HG02885 (cell line): Measurements from ENCODE around the gene PROK2.

Experiments used
- ATAC-seq: cut with Tn5 transposase; IDR thresholded peaks from one replicate; pipeline ENCODE4 v1.9.1; 2021; ENCODE audit warnings: mild to moderate bottlenecking; ENCODE audit not compliant: unreplicated experiment, poor library complexity

The PROK2 gene

DNA sequence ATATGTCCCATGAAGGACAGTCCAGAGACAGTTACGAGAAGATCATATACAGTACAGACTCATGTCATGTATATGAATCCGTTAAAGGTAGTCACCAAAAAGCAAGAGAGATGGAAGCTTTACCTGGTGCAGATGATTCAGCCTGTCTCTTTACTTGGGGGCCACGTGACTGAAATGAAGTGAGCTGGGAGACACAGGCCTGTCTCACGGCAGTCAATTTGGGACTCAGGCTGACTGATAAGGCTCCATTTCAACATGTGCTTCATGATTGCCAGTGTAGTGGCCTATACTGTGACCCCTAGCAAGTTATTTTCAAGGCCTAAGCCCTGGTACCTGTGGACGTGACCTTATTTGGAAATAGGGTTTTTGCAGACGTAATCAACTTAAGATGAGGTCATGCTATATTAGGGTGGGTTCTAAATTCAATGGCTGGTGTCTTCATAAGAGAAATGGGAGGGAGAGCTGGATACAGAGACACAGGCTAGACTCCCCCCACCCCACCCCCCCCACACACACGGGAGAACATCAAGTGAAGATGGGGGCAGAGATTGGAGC is 3.0 kb upstream of the PROK2 start:
- ATAC-seq: no peak

DNA sequence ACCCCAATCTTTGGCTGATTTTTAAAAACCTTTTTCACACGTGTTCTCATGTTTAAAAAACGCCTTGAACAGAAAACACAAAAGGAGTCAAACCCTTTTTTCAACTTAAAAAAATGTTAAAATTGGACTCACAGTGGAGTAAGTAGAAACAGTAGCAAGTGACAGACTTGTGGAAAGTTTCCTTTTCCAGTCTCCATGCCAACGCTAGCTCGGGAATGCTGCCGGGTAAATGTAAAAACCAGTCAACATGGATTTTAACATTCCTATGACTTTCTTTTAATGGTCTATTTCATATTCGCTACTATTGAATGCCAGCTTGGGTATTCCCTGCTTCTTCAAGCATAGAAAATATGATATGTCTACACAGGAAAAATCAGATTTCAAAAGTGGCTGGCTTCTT is 1.6 kb upstream of the PROK2 start:
- ATAC-seq: no peak

- no peak for ATAC-seq
Observed at GRCh38 chr3:71786217-71786549, 1.2 kb upstream of the PROK2 start.

GRCh38 chr3:71785532-71786216 is 726 bp upstream of the PROK2 start:
- peak; percentile 6 for ATAC-seq

DNA sequence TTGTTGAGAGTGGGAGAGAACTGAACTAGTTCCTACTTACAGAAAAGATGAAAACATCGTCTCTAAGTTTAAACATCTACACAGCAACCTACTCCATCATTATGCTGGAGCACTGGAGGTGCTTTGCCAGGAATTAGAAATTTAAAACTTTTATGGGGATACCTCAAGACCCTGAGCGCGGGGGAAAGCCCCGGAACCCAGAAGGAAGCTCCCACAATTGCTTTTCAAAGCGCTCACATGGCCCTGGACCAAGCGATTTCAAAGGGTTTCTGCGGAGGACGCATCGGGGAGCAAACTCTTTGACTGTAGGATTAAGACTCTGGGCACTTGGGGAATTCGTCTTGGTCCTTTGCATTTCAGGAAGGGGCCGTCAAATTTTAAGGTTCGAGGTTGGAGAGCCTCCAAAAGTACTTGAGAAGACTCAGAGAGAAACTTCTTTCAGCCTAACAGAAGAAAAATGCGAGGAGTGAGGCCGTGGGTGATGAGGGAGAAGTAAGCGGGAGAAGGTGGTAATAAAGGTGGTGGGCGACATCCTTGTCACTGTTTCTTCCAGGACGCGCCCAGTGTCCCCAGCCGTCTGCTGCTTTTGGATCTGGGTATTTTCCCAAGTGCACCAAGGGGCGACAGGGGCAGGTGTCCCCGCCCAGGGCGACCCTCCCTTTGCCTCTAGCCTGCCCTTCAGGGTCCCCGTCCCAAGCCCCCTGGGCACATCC is 591 bp downstream of the PROK2 start:
- no peak for ATAC-seq

DNA sequence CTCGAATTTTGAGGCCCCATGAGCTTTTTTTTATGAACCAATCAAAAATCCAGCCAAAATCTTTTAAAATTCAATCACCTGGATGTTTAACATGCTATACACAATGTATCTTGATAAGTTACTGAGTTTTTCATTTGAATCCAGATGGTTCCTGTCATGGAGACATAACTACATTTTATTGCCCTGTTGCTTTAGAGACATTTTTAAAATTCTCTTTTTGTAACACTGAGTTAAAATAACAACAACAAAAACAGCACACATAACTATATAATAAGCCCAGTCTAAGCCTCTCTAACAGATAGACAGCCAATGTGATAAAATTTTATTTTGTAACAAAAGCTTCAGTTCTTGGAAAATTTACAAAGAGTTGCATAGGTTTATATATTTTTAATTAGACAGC is 1.8 kb downstream of the PROK2 start:
- ATAC-seq: no peak

DNA sequence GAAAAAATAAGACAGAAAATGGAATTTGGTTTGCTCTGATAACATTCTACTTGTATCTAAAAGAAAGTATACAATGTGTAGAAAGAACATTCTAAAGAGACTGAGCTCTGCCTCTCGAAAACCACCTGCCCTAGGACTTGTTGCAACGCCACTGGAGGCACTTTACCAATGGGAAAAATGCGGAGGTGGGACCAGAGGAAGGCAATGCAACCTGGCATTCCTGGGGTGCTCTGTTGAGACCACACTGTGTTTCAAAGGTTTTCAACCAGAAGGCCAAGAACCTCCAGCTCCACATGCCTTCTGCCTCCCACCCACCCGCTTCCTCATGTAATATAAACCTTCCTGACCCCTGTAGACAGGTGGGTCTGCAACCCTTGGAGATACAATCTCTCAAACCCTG is 4.5 kb downstream of the PROK2 start:
- no peak for ATAC-seq

- no peak for ATAC-seq
Observed at GRCh38 chr3:71779674-71780377, 5.1 kb downstream of the PROK2 start.

DNA sequence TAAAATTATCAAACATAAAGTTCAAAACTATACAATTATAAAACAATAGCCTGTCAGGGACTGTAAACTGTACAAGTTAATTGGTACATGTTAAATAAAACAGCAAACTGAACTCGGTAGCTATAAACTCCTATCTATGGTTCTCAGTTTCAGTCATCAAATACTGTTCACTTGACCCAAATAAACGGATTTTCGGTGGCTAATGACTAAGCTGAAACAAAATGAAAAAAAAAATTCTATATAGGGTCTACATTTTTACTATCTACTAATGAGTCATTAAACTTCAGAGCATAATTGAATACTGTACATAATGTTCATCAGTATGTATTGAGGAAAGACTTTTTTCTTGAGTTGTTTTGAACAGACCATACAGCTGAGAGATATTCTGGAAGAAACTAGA is 6.6 kb downstream of the PROK2 start:
- ATAC-seq: peak; percentile 56

DNA sequence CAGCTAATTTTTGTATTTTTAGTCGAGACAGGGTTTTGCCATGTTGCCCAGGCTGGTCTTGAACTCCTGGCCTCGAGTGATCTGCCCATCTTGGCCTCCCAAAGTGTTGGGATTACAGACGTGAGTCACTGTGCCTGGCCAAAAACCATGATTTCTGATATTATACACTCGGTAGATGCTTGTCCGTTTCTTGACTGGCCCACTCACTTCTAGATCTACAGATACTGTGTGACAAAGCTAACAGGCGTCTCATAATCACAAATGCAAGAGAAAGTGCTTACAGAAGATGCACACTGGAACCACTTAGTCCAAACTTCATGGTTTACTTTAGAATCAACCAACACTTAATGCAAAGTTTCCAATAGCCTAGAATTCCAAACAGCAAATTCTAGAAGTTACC is 8.4 kb downstream of the PROK2 start:
- no peak for ATAC-seq

- no peak for ATAC-seq
Observed at GRCh38 chr3:71771884-71772283, 13.1 kb downstream of the PROK2 start.

- no peak for ATAC-seq
Observed at GRCh38 chr3:71771126-71771525, 13.8 kb downstream of the PROK2 start.

GRCh38 chr3:71763426-71763825 is 21.5 kb downstream of the PROK2 start:
- no peak for ATAC-seq

DNA sequence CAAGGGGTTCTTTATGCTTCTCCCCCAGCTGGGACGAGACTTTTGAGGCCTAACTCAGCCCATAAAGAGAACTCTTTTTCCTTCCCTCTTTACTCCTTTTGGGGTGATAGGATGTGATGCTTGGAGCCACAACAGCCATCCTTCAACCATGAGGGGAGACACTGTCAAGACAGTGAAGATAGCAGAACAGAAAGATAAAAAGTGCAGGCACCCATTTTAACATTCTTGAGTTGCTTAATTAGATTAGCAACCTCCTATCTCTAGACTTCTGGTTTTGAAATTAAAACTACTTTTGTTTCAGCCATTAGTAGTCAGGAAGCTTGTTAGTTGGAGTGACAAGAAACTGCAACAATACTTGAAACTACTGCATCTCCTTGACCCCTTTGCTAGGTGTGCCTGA is 24.8 kb downstream of the PROK2 start:
- ATAC-seq: no peak

DNA sequence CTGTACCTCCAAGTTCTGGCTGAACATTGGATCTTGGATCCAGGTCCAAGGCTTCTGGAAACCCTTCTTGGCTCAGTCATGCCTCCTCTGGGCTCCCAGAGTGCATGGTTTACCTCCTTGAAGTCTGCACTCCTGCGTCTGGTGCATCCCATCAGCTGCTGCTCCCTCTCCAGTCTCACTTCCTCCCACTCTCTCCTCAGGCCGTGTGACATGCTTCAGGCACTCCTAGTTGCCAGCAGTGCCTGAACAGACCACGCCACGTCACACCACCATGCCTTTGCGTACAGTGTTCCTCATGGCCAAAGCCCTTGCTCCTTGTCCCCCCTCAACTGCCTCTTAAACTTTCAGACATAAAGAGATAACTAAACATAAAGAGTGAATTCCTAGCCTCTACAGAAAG is 25.5 kb downstream of the PROK2 start:
- ATAC-seq: no peak

GRCh38 chr3:71758091-71758490 is 26.9 kb downstream of the PROK2 start:
- ATAC-seq: no peak

GRCh38 chr3:71754610-71755253 is 30.2 kb downstream of the PROK2 start:
- no peak for ATAC-seq

DNA sequence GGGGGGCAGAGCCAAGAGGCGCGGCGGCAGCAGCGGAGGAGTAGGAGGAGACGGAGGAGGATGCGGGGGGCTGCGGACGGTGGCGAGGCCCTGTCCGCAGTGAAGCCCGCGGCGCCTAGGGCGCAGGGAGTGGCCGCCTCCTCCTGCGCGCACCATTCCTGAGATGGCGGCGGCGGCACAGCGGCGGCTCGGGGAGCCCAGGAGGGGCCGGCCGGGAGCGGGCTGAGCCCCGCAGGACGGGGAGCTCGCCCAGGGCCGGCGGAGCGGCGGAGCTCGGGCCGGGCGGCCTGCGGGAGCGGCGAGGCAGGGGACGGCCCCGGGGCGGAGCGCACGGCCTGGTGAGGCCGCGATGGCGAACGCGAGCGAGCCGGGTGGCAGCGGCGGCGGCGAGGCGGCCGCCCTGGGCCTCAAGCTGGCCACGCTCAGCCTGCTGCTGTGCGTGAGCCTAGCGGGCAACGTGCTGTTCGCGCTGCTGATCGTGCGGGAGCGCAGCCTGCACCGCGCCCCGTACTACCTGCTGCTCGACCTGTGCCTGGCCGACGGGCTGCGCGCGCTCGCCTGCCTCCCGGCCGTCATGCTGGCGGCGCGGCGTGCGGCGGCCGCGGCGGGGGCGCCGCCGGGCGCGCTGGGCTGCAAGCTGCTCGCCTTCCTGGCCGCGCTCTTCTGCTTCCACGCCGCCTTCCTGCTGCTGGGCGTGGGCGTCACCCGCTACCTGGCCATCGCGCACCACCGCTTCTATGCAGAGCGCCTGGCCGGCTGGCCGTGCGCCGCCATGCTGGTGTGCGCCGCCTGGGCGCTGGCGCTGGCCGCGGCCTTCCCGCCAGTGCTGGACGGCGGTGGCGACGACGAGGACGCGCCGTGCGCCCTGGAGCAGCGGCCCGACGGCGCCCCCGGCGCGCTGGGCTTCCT is 31.0 kb downstream of the PROK2 start, which contains the start of gene GPR27:
Gene GPR27, plus strand, starts transcription at position 155 of the 909 bp plus-strand sequence. Its CDS starts 195 bp downstream, at position 350.
- ATAC-seq: no peak

- ATAC-seq: no peak
Observed at GRCh38 chr3:71752831-71753700, 31.9 kb downstream of the PROK2 start.
